Measurements from ENCODE around the gene RTTN.

RTTN gene

GRCh38 chr18:70197026-70197425 is 8.5 kb downstream of the RTTN start:
- DNase-seq (ENCODE audit: low spot score): no peak
- no peak for TF ChIP-seq CTCF (IDR thresholded peaks at IDR 0.05; ENCODE audit: extremely low read depth, missing control alignments)

- TF ChIP-seq CTCF (IDR thresholded peaks at IDR 0.05; ENCODE audit: extremely low read depth, missing control alignments): peak; percentile 35
- DNase-seq (ENCODE audit: low spot score): no peak
Observed at GRCh38 chr18:70195852-70196434, 9.5 kb downstream of the RTTN start.

GRCh38 chr18:70195014-70195614 is 10.4 kb downstream of the RTTN start:
- TF ChIP-seq CTCF (IDR thresholded peaks at IDR 0.05; ENCODE audit: extremely low read depth, missing control alignments): no peak
- no peak for DNase-seq (ENCODE audit: low spot score)

GRCh38 chr18:70194227-70194890 is 11.1 kb downstream of the RTTN start:
- no peak for TF ChIP-seq CTCF (IDR thresholded peaks at IDR 0.05; ENCODE audit: extremely low read depth, missing control alignments)
- DNase-seq (ENCODE audit: low spot score): peak; percentile 20

- TF ChIP-seq CTCF (IDR thresholded peaks at IDR 0.05; ENCODE audit: extremely low read depth, missing control alignments): no peak
Observed at GRCh38 chr18:70190529-70190928, 15.0 kb downstream of the RTTN start.

GRCh38 chr18:70188113-70188512 is 17.4 kb downstream of the RTTN start:
- no peak for TF ChIP-seq CTCF (IDR thresholded peaks at IDR 0.05; ENCODE audit: extremely low read depth, missing control alignments)
- no peak for DNase-seq (ENCODE audit: low spot score)

More at GRCh38 chr18:70190529-70190928, 15.0 kb downstream of the RTTN start:
- DNase-seq (ENCODE audit: low spot score): no peak

GRCh38 chr18:70183441-70183840 is 22.0 kb downstream of the RTTN start:
- no peak for TF ChIP-seq CTCF (IDR thresholded peaks at IDR 0.05; ENCODE audit: extremely low read depth, missing control alignments)
- no peak for DNase-seq (ENCODE audit: low spot score)

Measured in GM20000 (cell line).